ENCODE results near the gene UBQLN4.

UBQLN4 gene

GRCh38 chr1:156096640-156097391, 43.2 kb upstream of the UBQLN4 start:
- H3K14ac ChIP-seq (ENCODE audit: low read length in 2 of 2), result peak overlapping the region in 1 of 2 experiments; percentile 5
- peak overlapping the region; percentile 85 to 87 for H2BK12ac ChIP-seq (ENCODE audit: low read length in 2 of 2)
- H2BK5ac ChIP-seq (ENCODE audit: low read depth, low read length, poor library complexity, severe bottlenecking), result no peak overlapping the region
- H2AK5ac ChIP-seq (ENCODE audit: low read length, severe bottlenecking), result peak overlapping the region; percentile 57
- peak overlapping the region; percentile 50 for H2BK15ac ChIP-seq (ENCODE audit: low read depth, poor library complexity, severe bottlenecking)
- DNase-seq, result peak; percentile 92
- H2AFZ ChIP-seq (ENCODE audit: low read depth, low read length), result no peak overlapping the region
- H3K36me3 ChIP-seq (ENCODE audit: control insufficient read depth in 1 of 2, insufficient read depth in 2 of 2, low read depth in 1 of 2, low read length in 2 of 2), result peaks cover 0 to 9% of the 10 kb centered on the region in 2 experiments
- peak overlapping the region; percentile 42 to 77 for H3K4ac ChIP-seq (ENCODE audit: low read depth in 1 of 2, low read length in 2 of 2)
- no peak overlapping the region for H3K23ac ChIP-seq (ENCODE audit: low read length in 2 of 2)
- no peaks in the 10 kb centered on the region for H3K9me3 ChIP-seq (ENCODE audit: control insufficient read depth, low read length)
- no peak overlapping the region for H3K4me2 ChIP-seq (ENCODE audit: low read length, poor library complexity, severe bottlenecking)
- peak overlapping the region in 1 of 2 experiments; percentile 9 for H3K4me3 ChIP-seq (ENCODE audit: insufficient read depth in 1 of 2, low read depth in 1 of 2, low read length in 2 of 2)
- 15% methylated on average over 14 of the region's 14 CpGs for WGBS
- peaks cover 11% of the 10 kb centered on the region for H3K79me1 ChIP-seq (replicated peaks; ENCODE audit: low read length, poor library complexity, severe bottlenecking)
- H2BK120ac ChIP-seq (ENCODE audit: low read depth, low read length), result peak overlapping the region; percentile 92
- peak overlapping the region; percentile 44 to 68 for H3K18ac ChIP-seq (ENCODE audit: low read depth in 1 of 2, low read length in 2 of 2)
- peak overlapping the region; percentile 91 for H4K91ac ChIP-seq (ENCODE audit: low read length)
- no peak overlapping the region for H3K27ac ChIP-seq (ENCODE audit: low read length, poor library complexity, severe bottlenecking)
- peak overlapping the region; percentile 90 for H3K9ac ChIP-seq (ENCODE audit: low read length)
- peaks cover 16% of the 10 kb centered on the region for H3K4me1 ChIP-seq (ENCODE audit: control insufficient read depth, insufficient read depth, low read depth, low read length)
- peak overlapping the region; percentile 74 for H4K8ac ChIP-seq (ENCODE audit: low read length)
- no peaks in the 10 kb centered on the region for H3K27me3 ChIP-seq (ENCODE audit: control insufficient read depth in 1 of 2, insufficient read depth in 1 of 2, low read length in 2 of 2)

GRCh38 chr1:156095906-156096508, 42.4 kb upstream of the UBQLN4 start:
- Histone ChIP-seq H3K4me3 (ENCODE audit: insufficient read depth in 1 of 2, low read depth in 1 of 2, low read length in 2 of 2) (no peak overlapping the region), H3K9me3 (ENCODE audit: control insufficient read depth, low read length) (no peaks in the 10 kb centered on the region)
- 88% methylated on average over 1 of the region's 3 CpGs for WGBS

GRCh38 chr1:156091610-156092009, 38.0 kb upstream of the UBQLN4 start:
- Histone ChIP-seq H3K4me2 (ENCODE audit: low read length, poor library complexity, severe bottlenecking) (no peak overlapping the region), H2BK15ac (ENCODE audit: low read depth, poor library complexity, severe bottlenecking) (no peak overlapping the region), H3K4me3 (ENCODE audit: insufficient read depth in 1 of 2, low read depth in 1 of 2, low read length in 2 of 2) (no peak overlapping the region), H2BK120ac (ENCODE audit: low read depth, low read length) (no peak overlapping the region), H3K9ac (ENCODE audit: low read length) (no peak overlapping the region), H4K8ac (ENCODE audit: low read length) (no peak overlapping the region), H2AK5ac (ENCODE audit: low read length, severe bottlenecking) (no peak overlapping the region), H3K14ac (ENCODE audit: low read length in 2 of 2) (no peak overlapping the region), H4K91ac (ENCODE audit: low read length) (no peak overlapping the region), H3K27me3 (ENCODE audit: control insufficient read depth in 1 of 2, insufficient read depth in 1 of 2, low read length in 2 of 2) (no peaks in the 10 kb centered on the region), H2AFZ (ENCODE audit: low read depth, low read length) (no peak overlapping the region), H3K79me1 (replicated peaks; ENCODE audit: low read length, poor library complexity, severe bottlenecking) (peaks cover 25% of the 10 kb centered on the region), H3K36me3 (ENCODE audit: control insufficient read depth in 1 of 2, insufficient read depth in 2 of 2, low read depth in 1 of 2, low read length in 2 of 2) (peaks cover 0 to 19% of the 10 kb centered on the region in 2 experiments), H2BK5ac (ENCODE audit: low read depth, low read length, poor library complexity, severe bottlenecking) (no peak overlapping the region), H3K4ac (ENCODE audit: low read depth in 1 of 2, low read length in 2 of 2) (no peak overlapping the region), H2BK12ac (ENCODE audit: low read length in 2 of 2) (no peak overlapping the region), H3K9me3 (ENCODE audit: control insufficient read depth, low read length) (no peaks in the 10 kb centered on the region), H3K18ac (ENCODE audit: low read depth in 1 of 2, low read length in 2 of 2) (no peak overlapping the region), H3K23ac (ENCODE audit: low read length in 2 of 2) (no peak overlapping the region), H3K27ac (ENCODE audit: low read length, poor library complexity, severe bottlenecking) (no peak overlapping the region), H3K4me1 (ENCODE audit: control insufficient read depth, insufficient read depth, low read depth, low read length) (peaks cover 9% of the 10 kb centered on the region)
- no peak for DNase-seq
- WGBS, result 82% methylated on average over 2 of the region's 2 CpGs

More at GRCh38 chr1:156095906-156096508, 42.4 kb upstream of the UBQLN4 start:
- Histone ChIP-seq H3K79me1 (replicated peaks; ENCODE audit: low read length, poor library complexity, severe bottlenecking) (peaks cover 12% of the 10 kb centered on the region), H4K91ac (ENCODE audit: low read length) (peak overlapping the region; percentile 44), H3K23ac (ENCODE audit: low read length in 2 of 2) (no peak overlapping the region), H2BK120ac (ENCODE audit: low read depth, low read length) (no peak overlapping the region), H2AK5ac (ENCODE audit: low read length, severe bottlenecking) (peak overlapping the region; percentile 28), H2BK5ac (ENCODE audit: low read depth, low read length, poor library complexity, severe bottlenecking) (no peak overlapping the region), H3K4ac (ENCODE audit: low read depth in 1 of 2, low read length in 2 of 2) (peak overlapping the region; percentile 20 to 34), H3K4me1 (ENCODE audit: control insufficient read depth, insufficient read depth, low read depth, low read length) (peaks cover 16% of the 10 kb centered on the region), H2BK15ac (ENCODE audit: low read depth, poor library complexity, severe bottlenecking) (no peak overlapping the region), H3K36me3 (ENCODE audit: control insufficient read depth in 1 of 2, insufficient read depth in 2 of 2, low read depth in 1 of 2, low read length in 2 of 2) (peaks cover 0 to 12% of the 10 kb centered on the region in 2 experiments), H3K27me3 (ENCODE audit: control insufficient read depth in 1 of 2, insufficient read depth in 1 of 2, low read length in 2 of 2) (no peaks in the 10 kb centered on the region), H2BK12ac (ENCODE audit: low read length in 2 of 2) (peak overlapping the region; percentile 17 to 28), H3K14ac (ENCODE audit: low read length in 2 of 2) (no peak overlapping the region), H2AFZ (ENCODE audit: low read depth, low read length) (no peak overlapping the region), H4K8ac (ENCODE audit: low read length) (no peak overlapping the region), H3K18ac (ENCODE audit: low read depth in 1 of 2, low read length in 2 of 2) (peak overlapping the region; percentile 23 to 58), H3K27ac (ENCODE audit: low read length, poor library complexity, severe bottlenecking) (no peak overlapping the region), H3K4me2 (ENCODE audit: low read length, poor library complexity, severe bottlenecking) (no peak overlapping the region), H3K9ac (ENCODE audit: low read length) (peak overlapping the region; percentile 90)
- peak; percentile 77 for DNase-seq

- Histone ChIP-seq H2BK120ac (ENCODE audit: low read depth, low read length) (no peak overlapping the region), H3K14ac (ENCODE audit: low read length in 2 of 2) (no peak overlapping the region), H3K18ac (ENCODE audit: low read depth in 1 of 2, low read length in 2 of 2) (peak overlapping the region in 1 of 2 experiments; percentile 29), H3K4me2 (ENCODE audit: low read length, poor library complexity, severe bottlenecking) (no peak overlapping the region), H3K4ac (ENCODE audit: low read depth in 1 of 2, low read length in 2 of 2) (no peak overlapping the region), H2BK12ac (ENCODE audit: low read length in 2 of 2) (peak overlapping the region in 1 of 2 experiments; percentile 65), H2AFZ (ENCODE audit: low read depth, low read length) (no peak overlapping the region), H2BK5ac (ENCODE audit: low read depth, low read length, poor library complexity, severe bottlenecking) (no peak overlapping the region), H3K79me1 (replicated peaks; ENCODE audit: low read length, poor library complexity, severe bottlenecking) (peaks cover 25% of the 10 kb centered on the region), H2BK15ac (ENCODE audit: low read depth, poor library complexity, severe bottlenecking) (no peak overlapping the region), H3K27me3 (ENCODE audit: control insufficient read depth in 1 of 2, insufficient read depth in 1 of 2, low read length in 2 of 2) (no peaks in the 10 kb centered on the region), H3K27ac (ENCODE audit: low read length, poor library complexity, severe bottlenecking) (no peak overlapping the region), H4K8ac (ENCODE audit: low read length) (peak overlapping the region; percentile 76), H3K4me1 (ENCODE audit: control insufficient read depth, insufficient read depth, low read depth, low read length) (peaks cover 12% of the 10 kb centered on the region), H3K9me3 (ENCODE audit: control insufficient read depth, low read length) (no peaks in the 10 kb centered on the region), H2AK5ac (ENCODE audit: low read length, severe bottlenecking) (peak overlapping the region; percentile 27), H3K4me3 (ENCODE audit: insufficient read depth in 1 of 2, low read depth in 1 of 2, low read length in 2 of 2) (no peak overlapping the region), H3K36me3 (ENCODE audit: control insufficient read depth in 1 of 2, insufficient read depth in 2 of 2, low read depth in 1 of 2, low read length in 2 of 2) (peaks cover 0 to 19% of the 10 kb centered on the region in 2 experiments), H4K91ac (ENCODE audit: low read length) (peak overlapping the region; percentile 46), H3K9ac (ENCODE audit: low read length) (peak overlapping the region; percentile 27), H3K23ac (ENCODE audit: low read length in 2 of 2) (no peak overlapping the region)
- 42% methylated on average over 14 of the region's 14 CpGs for WGBS
- peak; percentile 80 for DNase-seq
These were observed 37.2 kb upstream of the UBQLN4 start for GRCh38 chr1:156090840-156091188.

All from mesenchymal stem cell (in vitro differentiated cells and primary cell).